ENCODE results near the gene ZNF366.

- TF ChIP-seq, protein P1, sequence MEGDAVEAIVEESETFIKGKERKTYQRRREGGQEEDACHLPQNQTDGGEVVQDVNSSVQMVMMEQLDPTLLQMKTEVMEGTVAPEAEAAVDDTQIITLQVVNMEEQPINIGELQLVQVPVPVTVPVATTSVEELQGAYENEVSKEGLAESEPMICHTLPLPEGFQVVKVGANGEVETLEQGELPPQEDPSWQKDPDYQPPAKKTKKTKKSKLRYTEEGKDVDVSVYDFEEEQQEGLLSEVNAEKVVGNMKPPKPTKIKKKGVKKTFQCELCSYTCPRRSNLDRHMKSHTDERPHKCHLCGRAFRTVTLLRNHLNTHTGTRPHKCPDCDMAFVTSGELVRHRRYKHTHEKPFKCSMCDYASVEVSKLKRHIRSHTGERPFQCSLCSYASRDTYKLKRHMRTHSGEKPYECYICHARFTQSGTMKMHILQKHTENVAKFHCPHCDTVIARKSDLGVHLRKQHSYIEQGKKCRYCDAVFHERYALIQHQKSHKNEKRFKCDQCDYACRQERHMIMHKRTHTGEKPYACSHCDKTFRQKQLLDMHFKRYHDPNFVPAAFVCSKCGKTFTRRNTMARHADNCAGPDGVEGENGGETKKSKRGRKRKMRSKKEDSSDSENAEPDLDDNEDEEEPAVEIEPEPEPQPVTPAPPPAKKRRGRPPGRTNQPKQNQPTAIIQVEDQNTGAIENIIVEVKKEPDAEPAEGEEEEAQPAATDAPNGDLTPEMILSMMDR (IDR thresholded peaks at IDR 0.05) = no peak
- no peak for TF ChIP-seq POLR2A (IDR thresholded peaks at IDR 0.05)
These were observed 28.5 kb downstream of the ZNF366 start for GRCh38 chr5:72478684-72479083.
